K562 (cell line): ENCODE data around the gene FIBIN. TPM values are rescaled to one million over a fixed set of nuclear protein-coding genes. Genes with fewer than 3 reads are reported as not detected.

ENCODE experiments used
- ATF1 ChIP-seq, 2 experiments: fragments of 450-650 bp in 1 of 2; IDR thresholded peaks; 2 replicates each; pipeline ENCODE4 v1.6.1; 2016; ENCODE audit warnings: missing compliant biosample characterization in 1 of 2, missing genetic modification characterization in 1 of 2
- ATF2 ChIP-seq: sonication (generic); formaldehyde crosslinking; IDR thresholded peaks from 2 replicates; pipeline ENCODE4 v1.8.1; 2022; ENCODE audit warnings: missing genetic modification reagents
- BCLAF1 ChIP-seq, 2 experiments: fragments of 450-650 bp in 1 of 2; IDR thresholded peaks; 2 replicates each; pipeline ENCODE4 v1.6.1; 2011 to 2017; ENCODE audit warnings: low read depth in 2 of 2, antibody characterized with exemption in 1 of 2, borderline replicate concordance in 1 of 2, low read length in 1 of 2, mild to moderate bottlenecking in 1 of 2, mixed read lengths in 1 of 2; ENCODE audit not compliant: control insufficient read depth in 1 of 2
- CREB3 ChIP-seq: fragments of 450-650 bp; conservative IDR thresholded peaks from 2 replicates; pipeline ENCODE4 v1.6.1; 2016; ENCODE audit warnings: missing genetic modification characterization, low read depth, mild to moderate bottlenecking, missing compliant biosample characterization, moderate library complexity
- FOSL1 ChIP-seq: fragments of 200-800 bp; sonication (Bioruptor generic); conservative IDR thresholded peaks from 2 replicates; pipeline ENCODE4 v1.6.1; 2016; ENCODE audit warnings: missing genetic modification characterization, missing compliant biosample characterization
- PBX2 ChIP-seq, 2 experiments: IDR thresholded peaks in 1 of 2; conservative IDR thresholded peaks in 1 of 2; 2 replicates each; pipeline ENCODE4 v1.6.1; 2016; ENCODE audit warnings: low read depth in 2 of 2, mild to moderate bottlenecking in 1 of 2, missing compliant biosample characterization in 1 of 2, missing genetic modification characterization in 1 of 2, moderate library complexity in 1 of 2
- RBM34 ChIP-seq: fragments of 200-400 bp; formaldehyde crosslinking; IDR thresholded peaks from 2 replicates; pipeline ENCODE4 v1.6.1; 2018; ENCODE audit warnings: low read length, borderline replicate concordance; ENCODE audit not compliant: insufficient read depth
- TEAD4 ChIP-seq, 2 experiments: sonication (generic) in 1 of 2; formaldehyde crosslinking in 1 of 2; IDR thresholded peaks; 2 replicates each; pipeline versions ENCODE4 v1.6.1 to v1.8.0; 2012 to 2022; ENCODE audit warnings: borderline replicate concordance in 1 of 2, inconsistent platforms in 1 of 2, low read length in 1 of 2, mild to moderate bottlenecking in 1 of 2, missing genetic modification reagents in 1 of 2
- polyA plus RNA-seq, 8 experiments: library from polyadenylated mRNA; depleted of rRNA in 4 of 8; stranded (reverse) in 5 of 8; unstranded in 3 of 8; fragments of >200 nt; fragmentation: Nextera tagmentation in 2 of 8; fragmentation: Illumina TruSeq in 1 of 8; extraction: Ambion mirVana in 2 of 8; extraction: Trizol in 1 of 8; gene quantifications; 2 replicates each; pipeline versions ENCODE4 v1.2.1 to v1.2.3, GENCODE V29; 2011 to 2014; ENCODE audit warnings: inconsistent platforms in 1 of 8, missing spikeins in 1 of 8
- total RNA-seq, 7 experiments: library from RNA; depleted of rRNA in 6 of 7; stranded (reverse); fragments of >200 nt in 6 of 7; fragmentation: Illumina TruSeq in 2 of 7; extraction: Trizol in 2 of 7; gene quantifications; 2 replicates each; pipeline versions ENCODE4 v1.2.1 to v1.2.3, GENCODE V29; 2011 to 2021; ENCODE audit warnings: low replicate concordance in 1 of 7

Gene FIBIN
- total and polyA plus RNA-seq, 9 of the 15 experiments (the other 6 are each of a cell fraction or from before 2014, with no cell fraction given): not detected

- TF ChIP-seq BCLAF1 (IDR thresholded peaks at IDR 0.05; ENCODE audit: borderline replicate concordance in 1 of 2, control insufficient read depth in 1 of 2, low read depth in 2 of 2, low read length in 1 of 2) (no peak), CREB3 (tag) (no peak), PBX2 (CRISPR knock-in tag; IDR thresholded peaks at IDR 0.05; ENCODE audit: low read depth) (no peak), PBX2 (tag; conservative IDR thresholded peaks at IDR 0.05; ENCODE audit: low read depth) (no peak), ATF2 (CRISPR knock-in tag) (no peak), FOSL1 (tag) (no peak), RBM34 (no peak), TEAD4 (IDR thresholded peaks at IDR 0.05; ENCODE audit: low read length) (no peak), TEAD4 (CRISPR knock-in tag; IDR thresholded peaks at IDR 0.05; ENCODE audit: borderline replicate concordance) (no peak), ATF1 (CRISPR knock-in tag; IDR thresholded peaks at IDR 0.05) (no peak), ATF1 (tag; IDR thresholded peaks at IDR 0.05) (no peak)
Measured at GRCh38 chr11:27039873-27040272, 46.0 kb downstream of the FIBIN start (continued).
